ENCODE results near the gene OR14J1. TPM values are rescaled to one million over a fixed set of nuclear protein-coding genes. Genes with fewer than 3 reads are reported as not detected.
"Not testable (repeated sequence)": the region's sequence is repeated elsewhere in the genome, so short reads cannot be mapped to it uniquely, and the experiment has no call there.

Gene OR14J1
- not detected in 2 replicates for total RNA-seq

- no peaks in the 10 kb centered on the region for H3K9me3 Mint-ChIP-seq
- no peak within 1 kb of the TSS for H3K27ac Mint-ChIP-seq
- peaks cover 3% of the 10 kb centered on the region for H3K27me3 Mint-ChIP-seq
- intact Hi-C loops (cut with micrococcal nuclease), result no loop called here
- H3K4me1 Mint-ChIP-seq, result no peaks in the 10 kb centered on the region
- no peaks in the 10 kb centered on the region for H3K36me3 Mint-ChIP-seq (ENCODE audit: low read depth)
- no peak within 1 kb of the TSS for H3K4me3 Mint-ChIP-seq
- DNase-seq, result no peak
Measured at GRCh38 chr6:29301316-29301715, at the start of gene OR14J1. Gene OR14J1, plus strand, starts transcription at chr6:29301701. Its CDS starts 4,989 bp downstream, at chr6:29306690.

- Mint-ChIP-seq H3K4me3 (no peak overlapping the region), H3K27ac (no peak overlapping the region), H3K27me3 (peaks cover 1% of the 10 kb centered on the region), H3K36me3 (ENCODE audit: low read depth) (no peaks in the 10 kb centered on the region), H3K9me3 (peaks cover 9% of the 10 kb centered on the region), H3K4me1 (no peaks in the 10 kb centered on the region)
- intact Hi-C loops (cut with micrococcal nuclease), result no loop called here
- DNase-seq, result no peak
Measured at GRCh38 chr6:29251736-29252135, 49.8 kb upstream of the OR14J1 start.

GRCh38 chr6:29255530-29255929 lies 46.0 kb upstream of the OR14J1 start:
- peaks cover 1% of the 10 kb centered on the region for H3K27me3 Mint-ChIP-seq
- DNase-seq, result no peak
- intact Hi-C loops (cut with micrococcal nuclease), result no loop called here
- no peaks in the 10 kb centered on the region for H3K36me3 Mint-ChIP-seq (ENCODE audit: low read depth)
- no peak overlapping the region for H3K27ac Mint-ChIP-seq
- H3K9me3 Mint-ChIP-seq, result peaks cover 6% of the 10 kb centered on the region
- H3K4me3 Mint-ChIP-seq, result no peak overlapping the region
- H3K4me1 Mint-ChIP-seq, result no peaks in the 10 kb centered on the region

- Mint-ChIP-seq H3K36me3 (ENCODE audit: low read depth) (no peaks in the 10 kb centered on the region), H3K4me3 (no peak overlapping the region), H3K27me3 (no peaks in the 10 kb centered on the region), H3K4me1 (no peaks in the 10 kb centered on the region), H3K27ac (no peak overlapping the region), H3K9me3 (no peaks in the 10 kb centered on the region)
- intact Hi-C loops (cut with micrococcal nuclease), result no loop called here
- DNase-seq, result no peak
Measured at GRCh38 chr6:29259721-29260120, 41.8 kb upstream of the OR14J1 start.

- Mint-ChIP-seq H3K9me3 (no peaks in the 10 kb centered on the region), H3K27me3 (peaks cover 3% of the 10 kb centered on the region), H3K4me3 (no peak overlapping the region), H3K27ac (no peak overlapping the region), H3K4me1 (no peaks in the 10 kb centered on the region), H3K36me3 (ENCODE audit: low read depth) (no peaks in the 10 kb centered on the region)
- DNase-seq, result no peak
- intact Hi-C loops (cut with micrococcal nuclease), result no loop called here
Measured at GRCh38 chr6:29263001-29263400, 38.5 kb upstream of the OR14J1 start.

GRCh38 chr6:29294499-29294914 lies 7.0 kb upstream of the OR14J1 start:
- no peak overlapping the region for H3K27ac Mint-ChIP-seq
- H3K9me3 Mint-ChIP-seq, result no peaks in the 10 kb centered on the region
- H3K36me3 Mint-ChIP-seq (ENCODE audit: low read depth), result no peaks in the 10 kb centered on the region
- H3K4me3 Mint-ChIP-seq, result no peak overlapping the region
- no peaks in the 10 kb centered on the region for H3K4me1 Mint-ChIP-seq
- intact Hi-C loops (cut with micrococcal nuclease), result no loop called here
- DNase-seq, result no peak
- H3K27me3 Mint-ChIP-seq, result peaks cover 2% of the 10 kb centered on the region

GRCh38 chr6:29295181-29295585 lies 6.3 kb upstream of the OR14J1 start:
- no peaks in the 10 kb centered on the region for H3K36me3 Mint-ChIP-seq (ENCODE audit: low read depth)
- peaks cover 2% of the 10 kb centered on the region for H3K27me3 Mint-ChIP-seq
- H3K4me3 Mint-ChIP-seq, result no peak overlapping the region
- H3K27ac Mint-ChIP-seq, result no peak overlapping the region
- DNase-seq, result no peak
- intact Hi-C loops (cut with micrococcal nuclease), result no loop called here
- H3K4me1 Mint-ChIP-seq, result no peaks in the 10 kb centered on the region
- H3K9me3 Mint-ChIP-seq, result no peaks in the 10 kb centered on the region

GRCh38 chr6:29295623-29296022 lies 5.9 kb upstream of the OR14J1 start:
- H3K9me3 Mint-ChIP-seq, result no peaks in the 10 kb centered on the region
- no peaks in the 10 kb centered on the region for H3K36me3 Mint-ChIP-seq (ENCODE audit: low read depth)
- no peak for DNase-seq
- H3K27ac Mint-ChIP-seq, result no peak overlapping the region
- H3K27me3 Mint-ChIP-seq, result peaks cover 2% of the 10 kb centered on the region
- no peaks in the 10 kb centered on the region for H3K4me1 Mint-ChIP-seq
- no peak overlapping the region for H3K4me3 Mint-ChIP-seq
- intact Hi-C loops (cut with micrococcal nuclease), result no loop called here

- Mint-ChIP-seq H3K4me1 (no peaks in the 10 kb centered on the region), H3K4me3 (no peak overlapping the region), H3K27me3 (peaks cover 4% of the 10 kb centered on the region), H3K9me3 (no peaks in the 10 kb centered on the region), H3K27ac (no peak overlapping the region), H3K36me3 (ENCODE audit: low read depth) (no peaks in the 10 kb centered on the region)
- DNase-seq, result no peak
- intact Hi-C loops (cut with micrococcal nuclease), result no loop called here
Measured at GRCh38 chr6:29319931-29320330, 18.4 kb downstream of the OR14J1 start.

- H3K27me3 Mint-ChIP-seq; H3K27ac Mint-ChIP-seq; H3K4me3 Mint-ChIP-seq; H3K4me1 Mint-ChIP-seq; H3K36me3 Mint-ChIP-seq (ENCODE audit: low read depth); H3K9me3 Mint-ChIP-seq; DNase-seq; intact Hi-C loops (cut with micrococcal nuclease): not testable (repeated sequence)
Measured at GRCh38 chr6:29323332-29323731, 21.8 kb downstream of the OR14J1 start.

GRCh38 chr6:29325777-29326176 lies 24.3 kb downstream of the OR14J1 start:
- DNase-seq, result no peak
- no peak overlapping the region for H3K4me3 Mint-ChIP-seq
- no peaks in the 10 kb centered on the region for H3K4me1 Mint-ChIP-seq
- no peak overlapping the region for H3K27ac Mint-ChIP-seq
- H3K9me3 Mint-ChIP-seq, result no peaks in the 10 kb centered on the region
- peaks cover 7% of the 10 kb centered on the region for H3K27me3 Mint-ChIP-seq
- intact Hi-C loops (cut with micrococcal nuclease), result no loop called here
- no peaks in the 10 kb centered on the region for H3K36me3 Mint-ChIP-seq (ENCODE audit: low read depth)

GRCh38 chr6:29332676-29333075 lies 31.2 kb downstream of the OR14J1 start:
- Mint-ChIP-seq H3K4me3 (no peak overlapping the region), H3K36me3 (ENCODE audit: low read depth) (no peaks in the 10 kb centered on the region), H3K27me3 (peaks cover 6% of the 10 kb centered on the region), H3K9me3 (peaks cover 13% of the 10 kb centered on the region), H3K27ac (no peak overlapping the region), H3K4me1 (no peaks in the 10 kb centered on the region)
- intact Hi-C loops (cut with micrococcal nuclease), result no loop called here
- no peak for DNase-seq

- peaks cover 13% of the 10 kb centered on the region for H3K9me3 Mint-ChIP-seq
- H3K4me1 Mint-ChIP-seq, result no peaks in the 10 kb centered on the region
Measured at GRCh38 chr6:29336269-29336668, 34.8 kb downstream of the OR14J1 start.

GRCh38 chr6:29345380-29345779 lies 43.9 kb downstream of the OR14J1 start:
- Mint-ChIP-seq H3K36me3 (ENCODE audit: low read depth) (no peaks in the 10 kb centered on the region), H3K27ac (no peak overlapping the region), H3K27me3 (no peaks in the 10 kb centered on the region), H3K9me3 (no peaks in the 10 kb centered on the region), H3K4me1 (no peaks in the 10 kb centered on the region), H3K4me3 (no peak overlapping the region)
- DNase-seq, result no peak
- intact Hi-C loops (cut with micrococcal nuclease), result no loop called here

More at GRCh38 chr6:29336269-29336668, 34.8 kb downstream of the OR14J1 start:
- no peak for DNase-seq
- H3K27ac Mint-ChIP-seq, result no peak overlapping the region
- H3K27me3 Mint-ChIP-seq, result peaks cover 5% of the 10 kb centered on the region
- intact Hi-C loops (cut with micrococcal nuclease), result no loop called here
- H3K4me3 Mint-ChIP-seq, result no peak overlapping the region
- no peaks in the 10 kb centered on the region for H3K36me3 Mint-ChIP-seq (ENCODE audit: low read depth)

- H3K4me1 Mint-ChIP-seq; H3K36me3 Mint-ChIP-seq (ENCODE audit: low read depth); H3K4me3 Mint-ChIP-seq; intact Hi-C loops (cut with micrococcal nuclease); H3K27ac Mint-ChIP-seq; DNase-seq: not testable (repeated sequence)
- Mint-ChIP-seq H3K27me3 (peaks cover 10% of the 10 kb centered on the region), H3K9me3 (peaks cover 12% of the 10 kb centered on the region)
Measured at GRCh38 chr6:29349348-29349747, 47.8 kb downstream of the OR14J1 start.
